ENCODE measurements around the gene OR56A4.

DNA sequence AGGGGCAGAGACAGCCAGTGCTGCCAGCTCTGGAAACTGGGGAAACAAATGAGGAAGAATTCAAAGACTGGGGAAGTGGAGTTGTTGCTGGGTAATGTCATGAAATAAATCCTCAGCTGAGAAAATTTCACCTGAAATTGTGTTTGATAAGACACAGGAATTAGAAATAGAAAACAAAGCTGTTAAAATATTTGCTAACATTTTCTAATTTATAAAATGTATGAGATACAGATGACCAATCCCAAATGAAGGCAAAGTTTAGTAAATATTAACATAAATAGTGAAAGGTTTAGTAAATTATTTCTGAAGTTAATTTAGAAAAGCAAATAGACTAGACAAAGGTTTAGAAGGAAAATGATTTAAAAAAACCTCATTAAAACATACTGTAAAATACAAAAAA, 38.4 kb downstream of the OR56A4 start, which contains the start of gene OR56A5:
- TF ChIP-seq, protein P1, sequence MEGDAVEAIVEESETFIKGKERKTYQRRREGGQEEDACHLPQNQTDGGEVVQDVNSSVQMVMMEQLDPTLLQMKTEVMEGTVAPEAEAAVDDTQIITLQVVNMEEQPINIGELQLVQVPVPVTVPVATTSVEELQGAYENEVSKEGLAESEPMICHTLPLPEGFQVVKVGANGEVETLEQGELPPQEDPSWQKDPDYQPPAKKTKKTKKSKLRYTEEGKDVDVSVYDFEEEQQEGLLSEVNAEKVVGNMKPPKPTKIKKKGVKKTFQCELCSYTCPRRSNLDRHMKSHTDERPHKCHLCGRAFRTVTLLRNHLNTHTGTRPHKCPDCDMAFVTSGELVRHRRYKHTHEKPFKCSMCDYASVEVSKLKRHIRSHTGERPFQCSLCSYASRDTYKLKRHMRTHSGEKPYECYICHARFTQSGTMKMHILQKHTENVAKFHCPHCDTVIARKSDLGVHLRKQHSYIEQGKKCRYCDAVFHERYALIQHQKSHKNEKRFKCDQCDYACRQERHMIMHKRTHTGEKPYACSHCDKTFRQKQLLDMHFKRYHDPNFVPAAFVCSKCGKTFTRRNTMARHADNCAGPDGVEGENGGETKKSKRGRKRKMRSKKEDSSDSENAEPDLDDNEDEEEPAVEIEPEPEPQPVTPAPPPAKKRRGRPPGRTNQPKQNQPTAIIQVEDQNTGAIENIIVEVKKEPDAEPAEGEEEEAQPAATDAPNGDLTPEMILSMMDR (conservative IDR thresholded peaks at IDR 0.05): no peak
- TF ChIP-seq EZH2 (IDR thresholded peaks at IDR 0.05; ENCODE audit: low read depth): no peak

All from PC-9 (cell line).